DMS53 treated with DMSO at 0.1 percent for 48 hours (cell line): ENCODE data around the gene CEP120.
"Not testable (repeated sequence)": the region's sequence is repeated elsewhere in the genome, so short reads cannot be mapped to it uniquely, and the experiment has no call there.

Source experiments
- DNase-seq: peaks from one replicate; lab custom pipeline; 2025; ENCODE audit not compliant: unreplicated experiment; lab: John Stamatoyannopoulos, UW

The CEP120 gene

GRCh38 chr5:123423278-123424149 is at the start of gene CEP120:
CEP120 (minus strand) TSS chr5:123423403; CDS start chr5:123422998, 405 bp downstream.
- peak; percentile 99 for DNase-seq

- DNase-seq = no peak
These were observed 49.1 kb upstream of the CEP120 start for GRCh38 chr5:123472150-123472924.

GRCh38 chr5:123471385-123471784 is 48.2 kb upstream of the CEP120 start:
- DNase-seq = no peak

- DNase-seq = not testable (repeated sequence)
These were observed 43.6 kb upstream of the CEP120 start for GRCh38 chr5:123466839-123467238.

- peak; percentile 10 for DNase-seq
These were observed 37.1 kb upstream of the CEP120 start for GRCh38 chr5:123460296-123460729.

GRCh38 chr5:123458994-123459393 is 35.8 kb upstream of the CEP120 start:
- not testable (repeated sequence) for DNase-seq

- DNase-seq = no peak
These were observed 33.0 kb upstream of the CEP120 start for GRCh38 chr5:123456242-123456641.

GRCh38 chr5:123455640-123456039 is 32.4 kb upstream of the CEP120 start:
- DNase-seq = no peak

- no peak for DNase-seq
These were observed 31.9 kb upstream of the CEP120 start for GRCh38 chr5:123455095-123455494.

- peak; percentile 29 for DNase-seq
These were observed 31.2 kb upstream of the CEP120 start for GRCh38 chr5:123454259-123454911.

GRCh38 chr5:123452401-123452800 is 29.2 kb upstream of the CEP120 start:
- DNase-seq = no peak

- DNase-seq = no peak
These were observed 27.8 kb upstream of the CEP120 start for GRCh38 chr5:123451047-123451446.

- no peak for DNase-seq
These were observed 27.4 kb upstream of the CEP120 start for GRCh38 chr5:123450640-123451039.

- no peak for DNase-seq
These were observed 26.9 kb upstream of the CEP120 start for GRCh38 chr5:123450114-123450513.

- no peak for DNase-seq
These were observed 26.3 kb upstream of the CEP120 start for GRCh38 chr5:123449424-123449974.

GRCh38 chr5:123448743-123449142 is 25.5 kb upstream of the CEP120 start:
- no peak for DNase-seq

GRCh38 chr5:123448017-123448617 is 24.9 kb upstream of the CEP120 start:
- DNase-seq = no peak

- no peak for DNase-seq
These were observed 20.8 kb upstream of the CEP120 start for GRCh38 chr5:123444016-123444415.

GRCh38 chr5:123441408-123441807 is 18.2 kb upstream of the CEP120 start:
- no peak for DNase-seq

- no peak for DNase-seq
These were observed 17.4 kb upstream of the CEP120 start for GRCh38 chr5:123440456-123441181.
